ENCODE measurements around the gene OTX2.

The OTX2 gene

DNA sequence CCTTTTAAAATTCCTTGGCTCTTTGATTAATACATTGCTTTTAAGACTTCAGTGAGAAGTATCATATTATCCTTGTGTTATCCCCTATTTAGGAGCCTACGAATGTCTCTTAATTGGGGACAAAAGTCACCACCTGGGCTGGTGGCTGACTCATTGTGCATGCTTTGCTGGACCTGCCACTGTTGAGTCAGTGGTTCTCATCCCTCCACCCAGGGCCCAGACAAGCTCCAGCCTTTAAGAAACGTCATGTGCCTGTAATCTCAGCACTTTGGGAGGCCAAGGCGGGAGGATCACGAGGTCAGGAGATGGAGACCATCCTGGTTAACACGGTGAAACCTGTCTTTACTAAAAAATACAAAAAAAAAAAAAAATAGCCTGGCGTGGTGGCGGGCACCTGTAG, 57.9 kb downstream of the OTX2 start:
- Histone ChIP-seq H3K36me3 (ENCODE audit: control insufficient read depth in 2 of 2, insufficient read depth in 2 of 2, low read length in 2 of 2) (no peaks in the 10 kb centered on the region), H3K27ac (ENCODE audit: low read length) (no peak overlapping the region), H3K9ac (ENCODE audit: low read length in 2 of 2) (no peak overlapping the region), H3K4me1 (ENCODE audit: control insufficient read depth, insufficient read depth, low read length) (no peaks in the 10 kb centered on the region), H3K9me3 (ENCODE audit: control insufficient read depth in 2 of 2, low read length in 2 of 2) (no peaks in the 10 kb centered on the region), H3K27me3 (ENCODE audit: control insufficient read depth in 1 of 2, insufficient read depth in 2 of 2, low read length in 2 of 2) (peaks cover 0 to 2% of the 10 kb centered on the region in 2 donors), H3K4me3 (ENCODE audit: low read length in 2 of 2) (no peak overlapping the region)

DNA sequence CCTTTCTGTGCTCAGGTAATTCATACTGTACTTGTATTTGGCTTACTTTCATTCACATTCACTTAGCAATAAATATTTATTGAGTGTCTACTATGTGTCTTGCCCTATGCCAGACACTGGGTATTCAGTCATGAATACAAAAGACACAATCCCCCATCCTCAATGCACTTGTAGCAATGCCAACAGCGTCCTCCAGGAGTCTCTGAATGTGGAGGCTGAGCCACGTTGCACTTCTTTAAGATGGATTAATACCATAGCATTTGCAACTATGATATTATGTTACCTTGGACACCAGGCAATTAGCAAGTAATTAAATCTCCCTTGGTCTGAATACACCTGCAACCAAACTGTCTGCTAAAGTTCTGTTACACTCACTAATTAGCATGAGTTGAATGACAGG, 58.8 kb downstream of the OTX2 start:
- H3K4me3 ChIP-seq (ENCODE audit: low read length in 2 of 2) = no peak overlapping the region
- H3K9ac ChIP-seq (ENCODE audit: low read length in 2 of 2) = no peak overlapping the region
- H3K4me1 ChIP-seq (ENCODE audit: control insufficient read depth, insufficient read depth, low read length) = no peaks in the 10 kb centered on the region
- no peaks in the 10 kb centered on the region for H3K9me3 ChIP-seq (ENCODE audit: control insufficient read depth in 2 of 2, low read length in 2 of 2)
- no peaks in the 10 kb centered on the region for H3K36me3 ChIP-seq (ENCODE audit: control insufficient read depth in 2 of 2, insufficient read depth in 2 of 2, low read length in 2 of 2)
- H3K27me3 ChIP-seq (ENCODE audit: control insufficient read depth in 1 of 2, insufficient read depth in 2 of 2, low read length in 2 of 2) = peaks cover 0 to 2% of the 10 kb centered on the region in 2 donors
- H3K27ac ChIP-seq (ENCODE audit: low read length) = no peak overlapping the region

Data from stomach smooth muscle (tissue), 2 donors.